ENCODE measurements around the gene LUM.

Gene LUM

GRCh38 chr12:91111366-91112325, at the start of gene LUM:
TSS of gene LUM (minus strand) at chr12:91111494. CDS start at chr12:91108979, 2,515 bp downstream.
- DNase-seq, result no peak

GRCh38 chr12:91161009-91161408, 49.7 kb upstream of the LUM start:
- DNase-seq, result no peak

- DNase-seq, result no peak
Observed at GRCh38 chr12:91155990-91156389, 44.7 kb upstream of the LUM start.

GRCh38 chr12:91154131-91154530, 42.8 kb upstream of the LUM start:
- no peak for DNase-seq

- no peak for DNase-seq
Observed at GRCh38 chr12:91144053-91144452, 32.8 kb upstream of the LUM start.

- DNase-seq, result no peak
Observed at GRCh38 chr12:91143206-91143605, 31.9 kb upstream of the LUM start.

GRCh38 chr12:91142221-91142631, 30.9 kb upstream of the LUM start:
- DNase-seq, result no peak

- DNase-seq, result no peak
Observed at GRCh38 chr12:91140026-91140931, 29.0 kb upstream of the LUM start.

- DNase-seq, result no peak
Observed at GRCh38 chr12:91139286-91139685, 28.0 kb upstream of the LUM start.

- no peak for DNase-seq
Observed at GRCh38 chr12:91138337-91138920, 27.1 kb upstream of the LUM start.

GRCh38 chr12:91133871-91134270, 22.6 kb upstream of the LUM start:
- DNase-seq, result no peak

- no peak for DNase-seq
Observed at GRCh38 chr12:91129662-91130362, 18.5 kb upstream of the LUM start.

- no peak for DNase-seq
Observed at GRCh38 chr12:91127751-91128150, 16.5 kb upstream of the LUM start.

GRCh38 chr12:91127306-91127705, 16.0 kb upstream of the LUM start:
- no peak for DNase-seq

GRCh38 chr12:91126516-91126915, 15.2 kb upstream of the LUM start:
- DNase-seq, result no peak

GRCh38 chr12:91123236-91123916, 12.1 kb upstream of the LUM start:
- DNase-seq, result no peak

GRCh38 chr12:91120781-91121180, 9.5 kb upstream of the LUM start:
- DNase-seq, result no peak

GRCh38 chr12:91119089-91119488, 7.8 kb upstream of the LUM start:
- no peak for DNase-seq

GRCh38 chr12:91113621-91114020, 2.3 kb upstream of the LUM start:
- no peak for DNase-seq

GRCh38 chr12:91110311-91110924, 876 bp downstream of the LUM start:
- no peak for DNase-seq

- DNase-seq, result no peak
Observed at GRCh38 chr12:91109581-91110310, 1.5 kb downstream of the LUM start.
